ENCODE data around the gene PITPNM3.

Gene PITPNM3

GRCh38 chr17:6509921-6510320 lies 46.4 kb downstream of the PITPNM3 start:
- no peak for ATAC-seq
- TF ChIP-seq OSR1 (CRISPR knock-in tag; IDR thresholded peaks at IDR 0.05) (no peak), ESRRG (CRISPR knock-in tag; IDR thresholded peaks at IDR 0.05) (no peak), ZFP30 (CRISPR knock-in tag; IDR thresholded peaks at IDR 0.05) (no peak), ARNTL (CRISPR knock-in tag; IDR thresholded peaks at IDR 0.05; ENCODE audit: borderline replicate concordance, low read depth) (no peak), ZNF565 (CRISPR knock-in tag; conservative IDR thresholded peaks at IDR 0.05; ENCODE audit: low read depth) (no peak), TCF4 (CRISPR knock-in tag; IDR thresholded peaks at IDR 0.05; ENCODE audit: borderline replicate concordance) (no peak), PATZ1 (CRISPR knock-in tag; IDR thresholded peaks at IDR 0.05; ENCODE audit: borderline replicate concordance) (no peak), ZNF70 (CRISPR knock-in tag; IDR thresholded peaks at IDR 0.05) (no peak), CREB5 (CRISPR knock-in tag; IDR thresholded peaks at IDR 0.05; ENCODE audit: low read depth) (no peak), ZNF8 (CRISPR knock-in tag; IDR thresholded peaks at IDR 0.05) (no peak), CSDC2 (CRISPR knock-in tag; IDR thresholded peaks at IDR 0.05) (no peak), PPARA (CRISPR knock-in tag; IDR thresholded peaks at IDR 0.05; ENCODE audit: borderline replicate concordance) (no peak)

- no peak for TF ChIP-seq PPARA (CRISPR knock-in tag; IDR thresholded peaks at IDR 0.05; ENCODE audit: borderline replicate concordance)
- TF ChIP-seq ZFP3 (CRISPR knock-in tag; IDR thresholded peaks at IDR 0.05): no peak
- TF ChIP-seq ZNF8 (CRISPR knock-in tag; IDR thresholded peaks at IDR 0.05): no peak
- no peak for TF ChIP-seq SNAI2 (CRISPR knock-in tag; IDR thresholded peaks at IDR 0.05)
- TF ChIP-seq ISL1 (CRISPR knock-in tag; IDR thresholded peaks at IDR 0.05): no peak
- TF ChIP-seq TSHZ2 (CRISPR knock-in tag; IDR thresholded peaks at IDR 0.05): no peak
- TF ChIP-seq POU6F1 (CRISPR knock-in tag; IDR thresholded peaks at IDR 0.05; ENCODE audit: borderline replicate concordance, low read depth): no peak
- TF ChIP-seq ZNF565 (CRISPR knock-in tag; conservative IDR thresholded peaks at IDR 0.05; ENCODE audit: low read depth): no peak
- TF ChIP-seq GLIS3 (CRISPR knock-in tag; IDR thresholded peaks at IDR 0.05): no peak
- TF ChIP-seq BACH2 (CRISPR knock-in tag; IDR thresholded peaks at IDR 0.05; ENCODE audit: borderline replicate concordance): no peak
- TF ChIP-seq CSDC2 (CRISPR knock-in tag; IDR thresholded peaks at IDR 0.05): no peak
- TF ChIP-seq ESRRG (CRISPR knock-in tag; IDR thresholded peaks at IDR 0.05): no peak
- TF ChIP-seq CSRNP3 (CRISPR knock-in tag; IDR thresholded peaks at IDR 0.05): no peak
- TF ChIP-seq CREB5 (CRISPR knock-in tag; IDR thresholded peaks at IDR 0.05; ENCODE audit: low read depth): no peak
- TF ChIP-seq ZC3H10 (CRISPR knock-in tag; IDR thresholded peaks at IDR 0.05): no peak
- no peak for TF ChIP-seq RARB (CRISPR knock-in tag; IDR thresholded peaks at IDR 0.05)
- TF ChIP-seq ARNTL (CRISPR knock-in tag; IDR thresholded peaks at IDR 0.05; ENCODE audit: borderline replicate concordance, low read depth): no peak
- TF ChIP-seq ZNF70 (CRISPR knock-in tag; IDR thresholded peaks at IDR 0.05): no peak
- no peak for TF ChIP-seq TOX (CRISPR knock-in tag; IDR thresholded peaks at IDR 0.05; ENCODE audit: borderline replicate concordance)
- no peak for TF ChIP-seq OSR1 (CRISPR knock-in tag; IDR thresholded peaks at IDR 0.05)
- ATAC-seq: no peak
Measured at GRCh38 chr17:6509031-6509771, 47.2 kb downstream of the PITPNM3 start.

Measured in SK-N-SH treated with all-trans-retinoic acid at 6 μM for 48 hours (cell line).